ENCODE results near the gene HEATR1.

DNA sequence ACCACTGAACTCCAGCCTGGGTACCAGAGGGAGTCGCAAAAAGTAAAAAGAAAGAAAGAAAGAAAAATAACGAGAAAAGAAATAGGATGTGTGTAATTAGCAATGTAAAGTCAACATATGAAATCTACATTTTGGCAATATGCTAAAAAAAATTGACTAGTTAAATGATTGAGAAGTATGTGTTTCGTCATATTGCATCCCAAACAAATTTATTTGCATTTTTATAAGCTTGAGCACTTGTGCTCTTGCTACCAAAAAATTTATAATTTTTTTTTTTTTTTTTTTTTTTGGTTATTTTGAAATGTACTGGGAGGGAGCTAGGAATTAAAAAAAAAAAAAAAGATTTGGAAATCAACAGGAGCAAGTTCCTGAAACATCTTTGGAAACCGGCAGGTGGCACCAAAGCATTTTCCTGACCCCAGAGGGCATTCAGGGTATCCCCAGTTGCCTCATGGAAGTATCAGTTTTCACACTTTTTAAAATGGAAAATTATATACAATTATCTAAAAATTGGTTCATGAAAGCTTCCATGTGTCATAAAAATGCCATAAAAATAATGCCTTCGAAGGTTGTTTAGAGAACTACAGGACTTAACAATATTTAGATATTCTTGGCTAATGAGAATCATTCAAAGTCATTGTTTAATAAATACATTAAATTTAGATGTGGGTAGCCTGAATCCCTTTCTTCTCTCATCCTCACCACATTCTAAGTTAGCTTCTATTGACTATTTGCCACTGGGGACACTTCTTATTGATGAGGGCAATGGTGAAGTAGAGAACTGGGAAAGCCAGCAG lies 4.8 kb upstream of the HEATR1 start:
- TF ChIP-seq CTCF (IDR thresholded peaks at IDR 0.05) (peak; percentile 40; the same call in 1 of the 2 replicates), NR1H2 (CRISPR knock-in tag; IDR thresholded peaks at IDR 0.05) (no peak), NR3C1 (CRISPR knock-in tag; conservative IDR thresholded peaks at IDR 0.05; ENCODE audit: low read depth) (no peak), USF2 (CRISPR knock-in tag; IDR thresholded peaks at IDR 0.05) (no peak), ATF3 (CRISPR knock-in tag; conservative IDR thresholded peaks at IDR 0.05) (no peak), JUN (CRISPR knock-in tag; IDR thresholded peaks at IDR 0.05) (no peak), SMAD3 (CRISPR knock-in tag; IDR thresholded peaks at IDR 0.05; ENCODE audit: borderline replicate concordance) (no peak)
- TF ChIP-seq, protein P1, sequence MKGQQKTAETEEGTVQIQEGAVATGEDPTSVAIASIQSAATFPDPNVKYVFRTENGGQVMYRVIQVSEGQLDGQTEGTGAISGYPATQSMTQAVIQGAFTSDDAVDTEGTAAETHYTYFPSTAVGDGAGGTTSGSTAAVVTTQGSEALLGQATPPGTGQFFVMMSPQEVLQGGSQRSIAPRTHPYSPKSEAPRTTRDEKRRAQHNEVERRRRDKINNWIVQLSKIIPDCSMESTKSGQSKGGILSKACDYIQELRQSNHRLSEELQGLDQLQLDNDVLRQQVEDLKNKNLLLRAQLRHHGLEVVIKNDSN (CRISPR knock-in tag; IDR thresholded peaks at IDR 0.05) = no peak
- TF ChIP-seq, protein P2, sequence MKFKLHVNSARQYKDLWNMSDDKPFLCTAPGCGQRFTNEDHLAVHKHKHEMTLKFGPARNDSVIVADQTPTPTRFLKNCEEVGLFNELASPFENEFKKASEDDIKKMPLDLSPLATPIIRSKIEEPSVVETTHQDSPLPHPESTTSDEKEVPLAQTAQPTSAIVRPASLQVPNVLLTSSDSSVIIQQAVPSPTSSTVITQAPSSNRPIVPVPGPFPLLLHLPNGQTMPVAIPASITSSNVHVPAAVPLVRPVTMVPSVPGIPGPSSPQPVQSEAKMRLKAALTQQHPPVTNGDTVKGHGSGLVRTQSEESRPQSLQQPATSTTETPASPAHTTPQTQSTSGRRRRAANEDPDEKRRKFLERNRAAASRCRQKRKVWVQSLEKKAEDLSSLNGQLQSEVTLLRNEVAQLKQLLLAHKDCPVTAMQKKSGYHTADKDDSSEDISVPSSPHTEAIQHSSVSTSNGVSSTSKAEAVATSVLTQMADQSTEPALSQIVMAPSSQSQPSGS (CRISPR knock-in tag; IDR thresholded peaks at IDR 0.05; ENCODE audit: borderline replicate concordance, low read depth) = no peak
- TF ChIP-seq, protein P3, sequence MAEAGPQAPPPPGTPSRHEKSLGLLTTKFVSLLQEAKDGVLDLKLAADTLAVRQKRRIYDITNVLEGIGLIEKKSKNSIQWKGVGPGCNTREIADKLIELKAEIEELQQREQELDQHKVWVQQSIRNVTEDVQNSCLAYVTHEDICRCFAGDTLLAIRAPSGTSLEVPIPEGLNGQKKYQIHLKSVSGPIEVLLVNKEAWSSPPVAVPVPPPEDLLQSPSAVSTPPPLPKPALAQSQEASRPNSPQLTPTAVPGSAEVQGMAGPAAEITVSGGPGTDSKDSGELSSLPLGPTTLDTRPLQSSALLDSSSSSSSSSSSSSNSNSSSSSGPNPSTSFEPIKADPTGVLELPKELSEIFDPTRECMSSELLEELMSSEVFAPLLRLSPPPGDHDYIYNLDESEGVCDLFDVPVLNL (CRISPR knock-in tag; IDR thresholded peaks at IDR 0.05; ENCODE audit: borderline replicate concordance, low read depth) = no peak
- TF ChIP-seq, protein P4, sequence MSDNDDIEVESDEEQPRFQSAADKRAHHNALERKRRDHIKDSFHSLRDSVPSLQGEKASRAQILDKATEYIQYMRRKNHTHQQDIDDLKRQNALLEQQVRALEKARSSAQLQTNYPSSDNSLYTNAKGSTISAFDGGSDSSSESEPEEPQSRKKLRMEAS (CRISPR knock-in tag; IDR thresholded peaks at IDR 0.05) = no peak

Measured in WTC11 (cell line).